Germinal center (tissue), 1 donor: Measurements from ENCODE around the gene SRSF4.
"Not testable (repeated sequence)": the region's sequence is repeated elsewhere in the genome, so short reads cannot be mapped to it uniquely, and the experiment has no call there.

Source experiments
- DNase-seq: peaks from one replicate; pipeline ENCODE4 v3.0.0; 2012; ENCODE audit warnings: mixed read lengths, low spot score

The SRSF4 gene

DNA sequence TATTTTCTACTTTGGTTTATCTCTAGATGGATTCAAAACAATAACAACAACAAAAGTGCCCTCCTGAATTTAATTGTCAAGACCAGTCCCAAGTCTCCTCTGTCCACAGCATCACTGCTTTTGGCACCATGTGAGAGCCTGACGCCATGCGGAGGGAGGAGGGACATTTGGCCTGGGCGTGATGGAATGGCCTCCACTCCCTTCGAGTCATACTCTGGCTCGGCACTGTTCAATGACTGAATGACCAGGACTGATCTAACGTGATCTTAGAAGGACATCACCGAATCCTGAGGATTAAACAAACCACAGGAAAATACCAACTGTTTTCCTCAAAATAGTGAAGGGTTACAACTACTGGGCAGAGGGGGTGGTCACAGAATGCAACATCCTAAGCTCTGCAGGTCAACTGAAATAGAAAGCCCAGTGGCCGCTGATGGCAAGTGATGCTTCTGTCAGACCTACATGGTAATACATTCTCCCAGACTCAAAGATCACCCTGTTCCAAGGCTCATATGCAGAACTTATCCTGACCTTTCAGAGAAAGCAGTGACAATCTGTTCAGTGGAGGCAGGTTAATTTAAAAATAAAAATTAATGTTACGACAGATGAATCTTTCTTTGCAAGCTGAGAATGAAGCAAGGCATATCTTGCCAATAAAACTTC lies 19.1 kb downstream of the SRSF4 start:
- no peak for DNase-seq

DNA sequence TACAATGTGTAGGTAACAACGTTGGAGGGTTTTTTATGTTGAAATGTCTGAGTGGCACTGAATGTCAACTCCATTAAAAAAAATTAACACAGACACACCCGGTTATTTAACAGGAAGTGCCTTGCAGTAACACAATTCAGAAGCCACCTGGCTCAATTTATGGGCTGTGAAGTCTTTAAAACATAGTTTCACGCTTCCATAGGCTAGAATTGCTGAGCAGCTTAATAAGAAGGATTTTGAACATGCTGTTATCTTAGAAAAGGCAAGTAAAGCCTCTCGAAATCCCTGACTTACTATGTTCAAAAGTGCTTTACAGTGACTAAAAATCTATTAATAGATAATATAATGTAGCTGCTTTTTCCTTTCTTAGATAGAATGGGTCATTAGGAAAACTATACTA lies 19.7 kb downstream of the SRSF4 start:
- DNase-seq, result no peak

DNA sequence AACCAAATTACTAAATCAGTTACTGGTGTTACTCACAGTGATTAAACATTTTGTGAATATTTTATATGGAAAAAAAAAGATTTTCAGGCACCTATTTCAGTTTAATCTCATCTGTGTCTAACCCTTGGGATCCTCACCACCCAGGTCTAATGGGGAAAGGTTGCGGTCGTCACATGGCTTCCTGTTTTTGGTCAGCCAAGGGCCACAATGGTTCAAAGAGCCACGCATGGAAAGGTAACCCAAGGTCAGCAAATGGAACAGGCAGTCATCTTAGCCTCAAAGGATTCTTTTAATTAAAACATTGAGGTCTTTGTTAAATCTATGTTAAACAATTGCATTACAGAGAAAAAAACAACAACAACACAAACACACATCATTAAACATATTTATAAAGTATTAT lies 21.9 kb downstream of the SRSF4 start:
- no peak for DNase-seq

DNA sequence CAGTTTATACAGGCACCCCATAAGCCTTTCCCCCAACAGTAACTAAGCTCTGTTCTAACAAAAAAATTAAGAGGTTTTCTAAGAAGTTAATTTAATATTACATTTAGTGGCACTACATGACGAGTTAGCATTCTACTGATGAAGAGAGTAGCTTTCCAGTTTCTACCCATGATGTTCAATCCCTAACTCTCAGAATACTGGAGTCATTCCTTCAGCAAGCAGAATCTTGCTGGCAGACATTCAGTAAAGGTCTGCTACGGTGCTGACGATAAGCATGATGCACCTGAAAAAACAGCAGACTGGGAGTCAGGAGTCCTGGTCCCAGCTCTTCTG lies 24.5 kb downstream of the SRSF4 start:
- DNase-seq, result no peak

DNA sequence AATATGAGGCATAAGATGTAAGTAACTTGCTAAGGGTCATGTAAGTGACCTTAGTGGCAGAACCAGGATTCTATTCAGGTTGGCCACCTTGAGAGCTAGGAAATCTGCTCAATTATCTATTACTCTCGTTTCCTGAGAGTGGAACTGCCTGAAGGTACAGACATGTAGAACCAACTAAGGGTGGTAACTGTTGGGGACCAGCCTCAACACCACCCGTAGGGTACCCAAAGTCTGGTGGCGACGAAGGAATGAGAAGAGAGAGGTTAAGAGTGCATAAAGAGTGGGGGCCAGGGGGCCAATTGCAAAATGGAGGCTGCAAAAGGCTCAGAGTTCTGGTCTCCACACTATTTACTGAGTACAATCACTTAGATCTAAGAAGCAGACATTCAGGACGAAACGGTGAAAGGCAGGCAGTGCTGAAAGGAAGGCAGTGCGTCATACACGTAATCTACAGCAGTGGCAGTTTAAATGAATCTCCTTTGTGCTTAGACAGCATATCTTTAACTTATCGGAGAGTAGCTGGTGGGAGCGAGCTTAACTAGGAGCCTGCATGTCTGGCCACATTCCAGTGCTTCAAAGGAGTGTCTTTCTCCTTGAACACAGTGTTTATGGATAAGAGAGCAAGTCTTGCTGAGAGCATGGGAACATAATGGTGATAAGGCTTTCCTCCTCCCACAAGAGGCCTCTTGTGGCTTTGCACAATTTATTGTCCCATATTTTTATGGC lies 25.0 kb downstream of the SRSF4 start:
- no peak for DNase-seq

DNA sequence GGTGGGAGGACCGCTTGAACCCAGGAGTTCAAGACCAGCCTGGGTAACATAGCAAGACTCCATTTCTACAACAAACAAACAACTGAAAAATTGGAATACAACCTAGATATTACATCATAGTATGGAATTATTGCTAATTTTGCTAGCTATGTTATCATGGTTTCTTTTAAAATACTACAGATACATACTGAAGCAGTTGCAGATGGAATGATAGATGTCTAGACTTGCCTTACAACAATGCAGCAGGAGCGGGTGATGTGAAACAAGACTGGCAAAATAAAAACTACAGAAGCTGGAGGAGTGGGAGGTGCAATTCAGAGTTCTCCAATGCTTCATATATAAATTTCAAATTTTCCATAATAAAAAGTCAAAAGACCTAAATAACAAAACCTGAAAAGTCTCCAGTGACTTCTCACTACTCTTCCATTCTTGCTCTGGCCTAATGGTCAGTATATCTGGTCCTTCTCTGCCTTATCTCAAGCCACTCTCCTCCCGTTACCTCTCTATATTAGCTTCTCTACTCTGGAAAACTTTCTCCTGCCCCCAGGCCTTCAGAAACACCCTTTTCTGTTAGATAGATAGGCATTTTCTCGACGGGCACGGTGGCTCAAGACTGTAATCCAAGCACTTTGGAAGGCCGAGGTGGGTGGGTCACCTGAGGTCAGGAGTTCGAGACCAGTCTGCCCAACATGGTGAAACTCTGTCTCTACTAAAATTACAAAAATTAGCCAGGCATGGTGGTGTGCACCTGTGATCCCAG lies 29.5 kb downstream of the SRSF4 start:
- no peak for DNase-seq

DNA sequence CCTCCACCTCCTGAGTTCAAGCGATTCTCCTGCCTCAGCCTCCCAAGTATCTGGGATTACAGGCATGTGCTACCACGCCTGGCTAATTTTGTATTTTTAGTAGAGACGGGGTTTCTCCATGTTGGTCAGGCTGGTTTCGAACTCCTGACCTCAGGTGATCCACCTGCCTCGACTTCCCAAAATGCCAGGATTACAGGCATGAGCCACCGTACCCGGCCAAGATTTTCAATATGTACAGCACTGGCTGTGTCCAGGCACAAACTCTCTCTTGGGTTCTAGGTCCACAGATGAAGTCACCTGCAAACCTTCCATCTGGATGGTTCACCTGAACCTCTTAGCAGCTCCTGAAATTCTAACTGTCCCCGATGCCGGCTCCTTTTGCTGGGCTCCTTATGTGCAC lies 31.4 kb downstream of the SRSF4 start:
- DNase-seq, result not testable (repeated sequence)

DNA sequence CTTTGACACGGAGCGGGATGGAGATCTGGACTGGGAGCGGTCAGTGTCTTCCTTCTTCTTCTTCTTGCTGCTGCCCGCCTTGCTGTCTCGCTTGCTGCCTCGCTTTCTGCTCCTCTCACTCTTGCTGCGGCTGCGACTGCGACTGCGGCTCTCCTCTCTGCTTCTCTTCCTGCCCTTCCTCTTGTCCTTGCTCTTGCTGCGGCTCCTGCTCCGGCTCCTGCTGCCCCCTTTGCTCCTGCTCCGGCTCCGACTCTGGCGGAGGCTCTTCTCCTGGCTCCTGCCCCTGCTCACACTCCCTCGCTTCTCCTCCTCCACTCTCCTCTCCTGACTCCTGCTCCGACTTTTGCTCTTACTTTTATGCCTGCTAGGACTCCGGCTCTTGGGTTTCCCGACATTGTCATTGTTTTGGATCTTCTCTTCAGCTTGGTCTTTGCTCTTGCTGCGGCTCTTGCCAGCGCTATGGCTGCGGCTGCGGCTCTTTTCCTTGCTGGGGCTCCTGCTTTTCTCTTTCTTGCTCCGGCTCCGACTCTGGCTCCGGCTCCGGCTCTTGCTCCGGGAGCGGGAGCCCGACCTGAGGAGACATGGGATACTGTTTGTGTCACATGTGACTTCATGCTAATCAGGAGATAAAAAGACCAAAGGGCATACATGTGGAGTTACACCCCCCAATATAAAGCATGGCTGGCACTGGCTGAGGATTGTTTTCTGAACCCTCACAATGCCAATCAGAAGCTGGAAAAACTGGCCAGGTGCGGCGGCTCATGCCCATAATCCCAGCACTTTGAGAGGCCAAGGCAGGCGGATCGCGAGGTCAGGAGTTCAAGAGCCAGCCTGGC lies 32.8 kb downstream of the SRSF4 start:
- no peak for DNase-seq

- no peak for DNase-seq
Observed at GRCh38 chr1:29145739-29146437, 35.8 kb downstream of the SRSF4 start.

DNA sequence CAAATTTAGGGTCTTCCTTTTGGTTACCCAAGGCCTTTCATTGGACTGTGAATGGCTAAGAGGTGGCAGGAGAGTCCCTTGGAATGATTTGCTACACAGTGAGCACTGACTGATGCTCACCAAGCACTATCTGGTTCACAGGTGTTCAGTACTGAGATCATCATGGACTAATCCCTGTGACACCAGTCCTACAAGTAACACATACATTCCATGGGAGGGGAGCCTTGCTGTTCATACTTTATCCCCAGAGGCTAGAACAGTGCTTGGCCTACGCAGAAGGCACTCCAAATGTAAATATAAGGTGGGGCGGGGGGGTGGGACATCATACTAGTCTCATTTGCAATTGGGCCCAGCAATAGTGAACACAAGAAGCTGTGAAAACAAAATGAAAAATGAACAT lies 37.5 kb downstream of the SRSF4 start:
- DNase-seq, result no peak

DNA sequence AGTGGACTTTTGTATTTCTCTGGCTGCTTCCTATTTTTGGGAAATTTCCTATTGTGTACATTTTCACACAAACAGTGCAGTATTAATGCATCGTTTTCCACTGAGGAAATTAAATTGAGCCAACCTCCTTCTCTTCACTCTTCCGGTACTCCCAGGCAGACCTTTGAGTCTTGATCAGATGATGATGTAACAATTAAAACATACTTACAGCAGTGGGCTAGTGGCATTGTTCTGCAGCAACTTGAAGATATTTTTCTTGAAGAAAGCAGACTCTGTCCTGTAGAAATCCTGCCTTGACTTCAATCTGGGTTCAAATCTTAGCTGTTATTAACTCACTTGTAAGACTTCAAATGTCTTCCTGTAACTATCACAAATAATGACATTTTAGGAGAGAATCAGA lies 39.0 kb downstream of the SRSF4 start:
- DNase-seq, result no peak

DNA sequence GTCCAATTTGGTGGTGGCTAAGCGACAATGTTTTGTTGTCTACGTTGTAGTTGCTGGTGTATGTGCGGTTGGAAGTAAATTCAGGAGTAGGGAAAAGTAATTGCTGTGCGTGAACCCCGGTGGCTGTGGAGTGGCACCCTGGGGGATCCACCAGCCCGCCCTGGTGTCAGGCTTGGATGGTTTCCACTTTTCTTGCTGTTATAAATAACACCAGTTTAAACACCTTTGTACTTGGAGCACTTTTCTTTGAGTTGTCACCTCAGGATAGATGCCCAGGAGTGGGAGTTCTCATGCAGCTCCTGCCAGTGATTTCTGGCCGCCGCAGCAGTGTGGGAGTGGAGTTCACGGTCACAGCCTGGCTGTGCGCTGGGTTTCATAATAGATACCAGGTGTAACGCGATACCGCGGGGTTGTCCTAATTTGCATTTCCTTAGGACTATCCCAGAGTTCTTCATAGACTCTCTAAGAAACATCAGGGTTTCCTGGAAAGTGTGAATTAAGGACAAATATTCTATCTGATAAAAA lies 45.2 kb downstream of the SRSF4 start:
- no peak for DNase-seq

GRCh38 chr1:29134695-29135028 lies 47.0 kb downstream of the SRSF4 start:
- DNase-seq, result no peak

DNA sequence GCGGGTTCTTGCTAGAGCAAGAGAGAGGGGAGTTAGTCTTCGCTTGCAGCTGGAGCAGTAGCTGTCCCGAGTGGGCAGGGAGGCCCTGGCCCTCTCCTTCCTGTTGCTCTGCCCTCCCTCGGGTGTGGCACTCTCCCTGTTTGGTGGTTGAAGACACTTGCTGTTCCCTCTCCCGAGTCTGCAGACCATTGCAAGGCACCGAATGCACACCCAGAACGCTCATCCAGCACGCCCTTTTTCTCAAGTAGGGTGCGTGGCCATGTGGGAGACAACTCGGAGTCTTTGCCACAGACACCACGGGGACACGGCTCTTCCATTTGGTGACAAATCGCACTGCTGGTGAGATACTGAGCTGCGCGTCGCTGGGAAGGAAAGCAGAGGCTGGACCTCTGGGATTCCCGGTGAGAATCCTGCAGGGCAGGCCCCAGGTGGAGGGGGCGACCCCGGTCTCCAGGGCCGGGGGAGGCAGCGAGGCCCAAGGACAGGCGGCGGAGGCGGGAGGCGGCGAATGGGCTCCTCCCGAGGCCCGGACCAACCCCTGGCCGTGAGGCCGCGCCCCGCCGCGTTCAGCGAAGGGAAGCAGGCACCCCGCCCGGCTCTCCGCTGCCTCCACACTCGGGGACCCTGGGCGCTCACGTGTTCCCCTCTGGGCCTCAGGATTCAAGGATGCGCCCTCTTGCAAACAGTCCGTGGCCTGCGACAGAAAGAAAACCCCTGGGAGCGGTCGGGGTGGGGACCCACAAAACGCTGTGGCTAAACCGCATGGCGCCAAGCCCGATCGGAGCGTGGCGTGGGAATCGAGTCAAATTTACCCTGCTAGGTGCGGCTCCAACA lies 47.6 kb downstream of the SRSF4 start:
- no peak for DNase-seq

GRCh38 chr1:29131056-29131455 lies 50.6 kb downstream of the SRSF4 start:
- DNase-seq, result not testable (repeated sequence)

DNA sequence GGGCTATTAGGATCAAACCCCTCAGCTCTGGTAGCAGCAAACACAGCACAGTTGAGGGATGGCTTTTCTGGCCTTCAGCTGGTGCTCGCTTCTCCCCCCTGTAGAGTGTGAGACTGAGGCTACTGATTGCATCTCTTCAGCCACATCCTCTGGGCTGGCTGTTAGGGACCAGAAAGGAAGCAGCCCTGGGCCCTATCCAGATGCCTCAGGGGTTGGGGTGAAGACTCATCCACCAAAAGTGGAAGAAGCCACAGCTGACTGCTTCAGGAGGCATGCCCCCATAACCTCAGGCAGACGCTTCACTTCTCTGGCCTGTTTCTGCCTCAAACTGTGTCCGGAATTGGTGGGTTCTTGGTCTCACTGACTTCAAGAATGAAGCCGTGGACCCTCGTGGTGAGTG lies 51.8 kb downstream of the SRSF4 start:
- DNase-seq, result no peak

- no peak for DNase-seq
Observed at GRCh38 chr1:29128739-29129138, 53.0 kb downstream of the SRSF4 start.

- no peak for DNase-seq
Observed at GRCh38 chr1:29126198-29126597, 55.5 kb downstream of the SRSF4 start.

DNA sequence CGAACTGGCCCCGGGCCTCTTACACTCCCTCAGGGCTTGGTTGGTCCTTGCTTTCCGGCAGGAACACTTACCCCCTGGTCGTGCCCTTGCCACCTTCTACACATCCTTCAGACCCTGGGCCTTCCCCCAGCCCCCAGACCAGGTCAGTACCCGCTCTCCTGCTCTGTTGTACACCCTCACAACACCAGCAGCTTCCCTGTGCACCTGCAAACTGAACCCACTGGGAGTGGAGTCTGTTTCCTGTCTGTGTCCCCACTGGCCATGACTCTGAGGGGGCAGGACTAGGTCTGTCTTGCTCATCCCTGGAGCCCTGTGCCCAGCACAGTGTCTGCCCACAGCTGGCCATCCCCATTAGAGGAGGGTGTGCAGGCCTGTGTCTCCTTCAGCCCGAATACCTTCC lies 55.9 kb downstream of the SRSF4 start:
- no peak for DNase-seq

DNA sequence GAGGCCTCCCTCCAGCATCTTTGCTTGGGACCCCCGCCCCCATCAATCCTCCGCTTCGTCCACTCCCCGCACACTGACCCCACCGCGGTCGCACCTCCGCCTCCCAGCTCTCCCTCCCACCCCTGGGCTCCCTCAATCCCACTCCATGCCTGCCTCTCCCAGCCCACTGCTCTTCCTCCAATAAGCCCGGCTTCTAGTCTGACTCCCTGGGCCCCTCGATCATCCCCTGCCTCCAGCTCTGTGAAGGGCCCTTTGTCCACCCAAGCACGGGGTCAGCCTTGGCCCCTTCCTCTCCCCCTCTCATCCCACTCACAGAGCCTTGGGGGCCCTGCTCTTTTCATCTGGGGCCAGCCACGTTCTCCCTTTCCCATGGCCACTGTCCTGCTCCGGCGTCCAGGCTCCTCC lies 56.5 kb downstream of the SRSF4 start:
- DNase-seq, result no peak
